Epithelial cell of esophagus (primary cell): ENCODE data around the gene YEATS2.

ENCODE experiments used
- DNase-seq: peaks from one replicate; pipeline ENCODE4 v3.0.0; 2010; ENCODE audit warnings: low read depth
- H3K4me3 ChIP-seq: 2 replicates; pipeline ENCODE4 v1.5.1; 2011; ENCODE audit warnings: mild to moderate bottlenecking, low read length, control low read depth
- TF ChIP-seq, protein P1 (sequence below): IDR thresholded peaks from 2 replicates; pipeline ENCODE4 v1.5.1; 2011; ENCODE audit warnings: low read depth, mild to moderate bottlenecking, low read length, control low read depth, inconsistent platforms; ENCODE audit not compliant: insufficient read depth; ENCODE audit errors: missing control alignments

Gene YEATS2

DNA sequence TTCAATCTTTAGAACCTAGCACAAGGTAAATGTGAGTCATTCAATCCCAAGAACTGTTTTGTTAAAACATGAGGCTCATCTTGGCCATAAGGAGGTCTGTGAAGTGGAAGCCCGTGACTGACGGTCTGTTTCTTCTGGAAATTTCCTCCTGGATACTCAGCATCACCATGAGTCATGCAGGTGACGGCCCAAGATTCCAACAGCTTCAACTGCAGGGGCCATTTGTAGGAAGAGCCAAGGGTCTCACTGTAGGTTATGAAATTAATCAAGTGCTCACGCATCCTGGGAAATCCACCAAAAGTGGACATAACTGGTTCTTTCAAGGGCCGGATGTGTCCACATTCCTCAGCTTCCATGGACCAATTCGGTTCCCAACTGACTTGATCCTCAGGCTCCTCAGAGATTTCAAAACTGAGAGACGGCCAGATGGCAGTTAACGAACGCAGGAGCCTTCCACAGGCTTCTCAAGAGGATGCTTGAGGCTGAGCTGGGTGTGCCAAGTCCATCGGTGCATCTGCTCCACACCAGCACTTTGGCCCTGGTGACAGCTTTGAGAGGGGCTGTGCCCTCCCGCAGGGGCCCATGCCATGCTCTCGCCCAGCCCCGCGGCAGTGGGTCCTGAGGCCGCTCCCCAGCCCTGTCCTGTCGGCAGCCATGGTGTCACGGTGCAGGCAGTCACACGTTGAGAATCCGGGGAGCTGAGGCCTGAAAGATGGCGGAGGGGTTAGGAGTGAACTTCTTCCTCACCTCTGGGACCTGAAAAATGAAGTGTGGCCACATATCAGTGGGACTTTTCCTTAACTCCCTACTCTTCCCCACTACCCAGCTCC is 119.3 kb downstream of the YEATS2 start:
- TF ChIP-seq, protein P1, sequence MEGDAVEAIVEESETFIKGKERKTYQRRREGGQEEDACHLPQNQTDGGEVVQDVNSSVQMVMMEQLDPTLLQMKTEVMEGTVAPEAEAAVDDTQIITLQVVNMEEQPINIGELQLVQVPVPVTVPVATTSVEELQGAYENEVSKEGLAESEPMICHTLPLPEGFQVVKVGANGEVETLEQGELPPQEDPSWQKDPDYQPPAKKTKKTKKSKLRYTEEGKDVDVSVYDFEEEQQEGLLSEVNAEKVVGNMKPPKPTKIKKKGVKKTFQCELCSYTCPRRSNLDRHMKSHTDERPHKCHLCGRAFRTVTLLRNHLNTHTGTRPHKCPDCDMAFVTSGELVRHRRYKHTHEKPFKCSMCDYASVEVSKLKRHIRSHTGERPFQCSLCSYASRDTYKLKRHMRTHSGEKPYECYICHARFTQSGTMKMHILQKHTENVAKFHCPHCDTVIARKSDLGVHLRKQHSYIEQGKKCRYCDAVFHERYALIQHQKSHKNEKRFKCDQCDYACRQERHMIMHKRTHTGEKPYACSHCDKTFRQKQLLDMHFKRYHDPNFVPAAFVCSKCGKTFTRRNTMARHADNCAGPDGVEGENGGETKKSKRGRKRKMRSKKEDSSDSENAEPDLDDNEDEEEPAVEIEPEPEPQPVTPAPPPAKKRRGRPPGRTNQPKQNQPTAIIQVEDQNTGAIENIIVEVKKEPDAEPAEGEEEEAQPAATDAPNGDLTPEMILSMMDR: no peak
- no peak for DNase-seq
- H3K4me3 ChIP-seq: no peak overlapping the region

DNA sequence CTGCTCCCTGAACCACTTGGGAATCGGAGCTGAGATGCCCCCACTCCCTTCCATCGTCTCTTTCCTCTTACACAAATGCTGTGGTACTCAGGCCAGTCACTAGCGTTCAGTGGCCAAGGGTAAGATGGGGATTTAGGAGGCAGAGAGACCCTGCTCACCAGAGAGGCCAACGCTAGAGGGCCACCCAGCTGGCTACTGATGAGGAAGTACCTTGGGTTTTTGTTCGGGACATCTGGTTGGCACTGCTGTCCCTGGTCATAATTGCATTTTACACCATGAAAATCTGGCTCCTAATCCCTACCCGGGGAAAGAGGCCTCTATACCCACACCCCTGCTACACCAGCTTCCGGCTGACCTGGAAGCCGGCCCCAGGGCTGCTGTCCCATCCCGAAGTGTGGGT is 120.0 kb downstream of the YEATS2 start:
- no peak for DNase-seq
- no peak overlapping the region for H3K4me3 ChIP-seq
- TF ChIP-seq, protein P1: no peak

DNA sequence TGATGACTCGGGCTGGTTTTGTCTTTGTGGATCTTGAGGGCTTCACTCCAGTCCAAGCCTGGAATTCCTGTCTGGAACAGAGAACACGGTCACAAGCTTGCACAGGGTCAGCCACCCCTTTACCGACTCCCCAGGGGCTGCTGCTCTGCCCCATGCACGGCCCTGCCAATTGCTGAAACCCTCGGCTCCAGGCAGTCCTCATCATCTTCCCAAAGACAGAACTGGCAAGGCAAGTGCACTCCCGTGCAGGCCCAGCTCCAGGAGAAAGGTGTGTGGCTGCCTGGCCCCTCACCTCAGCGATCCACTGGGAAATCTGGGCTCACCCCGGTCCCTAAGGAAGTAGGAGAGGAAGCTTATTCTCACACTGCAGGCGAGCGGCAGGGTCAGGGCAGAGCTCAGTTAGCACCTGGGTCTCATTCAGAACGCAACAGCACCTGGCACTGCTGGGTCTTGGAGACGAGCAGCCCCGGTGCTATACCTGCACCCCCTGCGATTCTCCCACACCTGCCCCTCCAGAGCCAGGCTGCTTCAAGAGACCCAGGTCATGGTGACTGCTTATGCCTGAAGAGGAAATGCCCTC is 120.5 kb downstream of the YEATS2 start:
- H3K4me3 ChIP-seq: no peak overlapping the region
- no peak for DNase-seq
- TF ChIP-seq, protein P1: no peak

DNA sequence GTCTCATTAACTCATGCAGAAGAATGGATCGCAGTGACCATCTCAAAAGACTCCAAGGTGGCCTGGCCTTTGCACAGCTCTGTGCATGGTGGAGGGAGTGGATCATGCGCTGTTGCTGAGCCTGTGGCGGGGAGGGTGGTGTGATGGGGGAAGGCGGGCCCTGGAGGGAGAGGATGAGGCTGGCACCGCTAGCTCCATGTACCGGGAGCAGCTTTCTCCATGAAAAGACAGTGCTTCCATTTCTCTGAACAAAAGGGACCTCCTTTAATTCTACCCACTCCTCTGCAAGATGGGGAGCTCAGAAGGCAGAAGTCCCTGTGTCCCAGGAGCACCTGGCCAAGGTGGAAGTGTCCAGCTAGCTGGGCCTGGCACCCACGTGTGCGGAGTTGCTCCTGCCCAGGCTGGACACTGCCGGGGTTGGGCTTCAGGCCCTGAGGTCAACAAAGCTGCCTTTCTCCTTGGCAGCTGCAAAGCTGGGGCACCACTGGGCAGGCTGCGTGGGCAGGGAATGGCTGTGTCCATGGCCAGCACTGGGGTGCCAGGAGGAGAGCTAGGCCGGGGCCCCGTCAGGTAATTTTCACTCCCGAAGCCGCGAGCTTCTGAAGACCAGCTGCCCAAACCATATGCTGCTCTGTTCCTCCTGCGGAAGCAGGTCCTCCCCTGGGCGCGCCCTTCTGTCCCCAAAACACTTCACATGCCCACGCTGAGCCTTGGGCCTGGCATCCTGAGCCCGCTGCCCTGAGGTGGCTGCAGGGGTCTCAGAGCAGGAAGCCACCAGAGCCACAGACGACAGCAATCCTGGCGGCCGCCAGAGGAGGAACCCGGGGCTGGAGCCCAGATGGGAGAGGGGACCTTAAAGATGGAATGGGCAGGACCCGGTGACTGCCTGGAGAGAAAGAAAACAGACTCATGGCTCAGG is 121.4 kb downstream of the YEATS2 start:
- TF ChIP-seq, protein P1: no peak
- DNase-seq: no peak
- H3K4me3 ChIP-seq: no peak overlapping the region

DNA sequence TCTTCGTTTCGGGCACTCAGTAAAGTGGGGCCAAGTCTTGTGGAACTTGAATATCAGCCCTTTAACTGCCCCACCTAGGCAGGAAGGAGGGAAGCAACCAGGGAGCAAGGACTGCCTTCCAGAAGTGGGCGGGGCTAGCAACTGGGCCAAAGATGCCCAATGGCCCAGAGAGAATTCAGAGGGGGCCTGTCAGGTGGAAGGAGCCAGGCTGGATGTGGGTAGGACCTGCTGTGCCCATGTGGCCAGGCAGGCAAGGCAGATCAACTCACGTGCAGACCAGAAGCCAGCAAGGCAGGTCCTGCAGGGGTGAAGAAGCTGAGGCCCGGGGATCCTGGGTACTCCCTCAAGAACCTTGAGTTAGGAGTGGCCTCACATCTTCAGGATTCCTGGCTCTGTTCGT is 122.2 kb downstream of the YEATS2 start:
- no peak overlapping the region for H3K4me3 ChIP-seq
- TF ChIP-seq, protein P1: no peak
- no peak for DNase-seq

DNA sequence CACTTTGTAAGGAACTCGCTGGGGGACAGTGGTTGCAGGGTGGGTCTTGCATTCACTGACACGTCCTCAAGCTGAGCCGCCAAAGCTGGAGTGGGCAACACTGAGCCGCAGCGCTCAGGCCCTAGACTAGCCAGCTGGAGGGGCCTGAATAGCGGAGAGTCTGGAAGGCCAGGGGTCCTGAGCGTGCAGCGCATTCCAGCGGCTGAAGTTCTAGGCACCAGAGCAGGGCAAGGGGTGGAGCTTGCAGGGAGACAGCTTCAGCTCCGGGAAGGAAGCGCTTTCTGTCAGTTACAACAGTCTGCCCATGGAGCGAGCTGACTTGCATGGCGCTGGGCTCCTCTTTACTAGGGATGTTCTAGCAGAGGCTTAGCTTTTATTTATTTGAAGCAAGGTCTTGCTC is 125.0 kb downstream of the YEATS2 start:
- no peak for DNase-seq
- TF ChIP-seq, protein P1: no peak
- no peak overlapping the region for H3K4me3 ChIP-seq
